Gastrocnemius medialis (tissue), 4 donors: Measurements from ENCODE around the gene C2orf76. TPM values are rescaled to one million over a fixed set of nuclear protein-coding genes. Genes with fewer than 3 reads are reported as not detected.

ENCODE experiments used
- ATAC-seq, 2 donors: fragments of 150-250 bp; one replicate each; pipeline ENCODE4 v1.9.1; 2016
- DNase-seq, 2 donors: peaks; one replicate each; pipeline ENCODE4 v3.0.0-alpha.2; 2019
- H3K27ac ChIP-seq, 4 donors: fragments of 200-600 bp; sonication (generic); 1 replicate in 1 of 4; 2 replicates in 3 of 4; pipeline ENCODE4 v1.5.1; 2016 to 2018; ENCODE audit warnings: mild to moderate bottlenecking in 2 of 4, moderate library complexity in 1 of 4
- H3K27me3 ChIP-seq, 3 donors: fragments of 200-600 bp; sonication (generic) in 2 of 3; 1 replicate in 1 of 3; 2 replicates in 2 of 3; pipeline versions ENCODE4 v1.5.1 to v1.6.0; 2016 to 2019; ENCODE audit warnings: mild to moderate bottlenecking in 1 of 3, moderate library complexity in 1 of 3
- H3K36me3 ChIP-seq, 2 donors: fragments of 200-600 bp; sonication (generic) in 1 of 2; one replicate each; pipeline ENCODE4 v1.5.1; 2017 to 2018
- H3K4me1 ChIP-seq, 2 donors: fragments of 200-600 bp; sonication (generic) in 1 of 2; one replicate each; pipeline ENCODE4 v1.5.1; 2016 to 2017; ENCODE audit warnings: mild to moderate bottlenecking in 2 of 2
- H3K4me3 ChIP-seq, 4 donors: fragments of 200-600 bp; sonication (generic) in 3 of 4; 1 replicate in 1 of 4; 2 replicates in 3 of 4; pipeline ENCODE4 v1.5.1; 2016 to 2019; ENCODE audit warnings: mild to moderate bottlenecking in 2 of 4
- H3K9me3 ChIP-seq, 3 donors: fragments of 200-600 bp; sonication (generic) in 2 of 3; 1 replicate in 1 of 3; 2 replicates in 2 of 3; pipeline ENCODE4 v1.5.1; 2016 to 2019
- CTCF ChIP-seq, 5 experiments: fragments of 450-650 bp in 3 of 5; fragments of 200-600 bp in 2 of 5; sonication (generic) in 2 of 5; IDR thresholded peaks in 4 of 5; conservative IDR thresholded peaks in 1 of 5; 1 replicate in 4 of 5; 2 replicates in 1 of 5; pipeline ENCODE4 v1.5.1; 2016 to 2019; ENCODE audit warnings: antibody characterized with exemption in 5 of 5, mild to moderate bottlenecking in 3 of 5, moderate library complexity in 3 of 5
- POLR2A ChIP-seq, 2 donors: fragments of 450-650 bp; IDR thresholded peaks; one replicate each; pipeline ENCODE4 v1.6.1; 2017; ENCODE audit warnings: antibody characterized with exemption in 2 of 2, mild to moderate bottlenecking in 2 of 2, moderate library complexity in 2 of 2
- in situ Hi-C, 4 donors: fragments of 200-750 bp; cut with MboI; loops; one replicate each; pipeline versions ENCODE4 v1.15.0 to v1.8.0; 2017; ENCODE audit warnings: low sequenced_read_pairs in 4 of 4
- intact Hi-C: fragments of 100-400 bp; cut with DNase I; formaldehyde crosslinking; loops from one replicate; pipeline ENCODE4 v1.15.1; 2023; ENCODE audit warnings: low total_unique reads
- total RNA-seq, 4 donors: library from RNA; depleted of rRNA; stranded (reverse); fragments of >200 nt; gene quantifications; one replicate each; pipeline versions ENCODE4 v1.1.0 to v1.2.3, GENCODE V29; 2016

Gene C2orf76
- total RNA-seq, 4 donors from 2014 or later = 0.61 to 5.9 (median 2.6) TPM; not detected in 1

DNA sequence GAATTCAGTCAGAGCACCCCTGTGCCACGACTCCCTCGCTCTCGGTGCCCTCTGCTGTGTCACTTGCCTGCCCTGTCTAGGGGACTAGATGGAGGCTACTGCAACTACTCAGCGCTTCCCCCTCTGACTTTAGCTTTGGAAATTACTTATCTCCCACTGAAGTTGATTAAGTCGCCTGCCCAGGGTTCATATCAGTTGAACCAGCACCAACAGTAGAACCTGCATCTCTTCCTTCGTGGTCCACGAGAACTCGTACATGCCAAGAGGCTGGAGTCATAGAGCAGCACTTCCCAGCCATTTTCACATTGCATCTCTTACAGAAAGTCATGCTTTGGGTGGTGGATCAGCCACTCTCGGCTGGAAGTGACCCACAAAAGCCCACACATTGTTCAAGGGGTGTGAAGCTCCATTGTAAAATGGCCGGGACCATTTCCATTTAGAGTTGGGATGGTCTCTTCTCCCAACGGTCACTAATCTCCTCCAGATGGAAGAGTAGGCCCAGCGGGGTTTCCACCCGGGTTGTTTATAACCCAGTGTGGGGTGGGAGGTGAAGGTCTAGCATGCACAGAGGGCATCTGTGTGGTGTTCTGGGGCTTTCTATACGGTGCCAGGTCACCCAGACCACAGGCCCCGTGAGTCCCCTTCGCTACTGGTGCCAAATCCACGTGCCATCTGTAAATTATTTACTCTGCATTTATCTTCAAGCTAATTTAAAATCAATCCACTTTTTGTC is 105.0 kb downstream of the C2orf76 start:
- H3K27ac ChIP-seq = no peak overlapping the region
- DNase-seq = no peak
- ATAC-seq = no peak
- in situ Hi-C loops (loop anchor here in 3 of 4 donors (10.0 kb wide), 1 partner anchor 47 kb away; no protein-coding TSS in a partner anchor), intact Hi-C loops (loop anchor here (2.0 kb wide), 1 partner anchor 53 kb away; no protein-coding TSS in a partner anchor)
- TF ChIP-seq POLR2A (IDR thresholded peaks at IDR 0.05) (no peak), CTCF (IDR thresholded peaks at IDR 0.05 in 4 of 5, conservative IDR thresholded peaks at IDR 0.05 in 1 of 5) (no peak)
- H3K9me3 ChIP-seq = no peaks in the 10 kb centered on the region
- H3K36me3 ChIP-seq = peaks cover 0 to 8% of the 10 kb centered on the region in 2 donors
- no peaks in the 10 kb centered on the region for H3K27me3 ChIP-seq
- H3K4me1 ChIP-seq = peaks cover 8% of the 10 kb centered on the region in 2 donors
- H3K4me3 ChIP-seq = no peak overlapping the region

GRCh38 chr2:119260646-119261492 is 105.8 kb downstream of the C2orf76 start:
- H3K4me1 ChIP-seq = peaks cover 8% of the 10 kb centered on the region in 2 donors
- ATAC-seq (no peak), DNase-seq (no peak)
- TF ChIP-seq POLR2A (IDR thresholded peaks at IDR 0.05) = no peak
- TF ChIP-seq CTCF (IDR thresholded peaks at IDR 0.05 in 4 of 5, conservative IDR thresholded peaks at IDR 0.05 in 1 of 5) = no peak
- intact Hi-C loops = loop anchor here (2.0 kb wide), 1 partner anchor 54 kb away; no protein-coding TSS in a partner anchor
- H3K27ac ChIP-seq = no peak overlapping the region
- H3K4me3 ChIP-seq = no peak overlapping the region
- no peaks in the 10 kb centered on the region for H3K9me3 ChIP-seq
- no peaks in the 10 kb centered on the region for H3K27me3 ChIP-seq
- H3K36me3 ChIP-seq = peaks cover 0 to 13% of the 10 kb centered on the region in 2 donors
- in situ Hi-C loops = loop anchor here in 3 of 4 donors (10.0 kb wide), 1 partner anchor 46 kb away; no protein-coding TSS in a partner anchor

DNA sequence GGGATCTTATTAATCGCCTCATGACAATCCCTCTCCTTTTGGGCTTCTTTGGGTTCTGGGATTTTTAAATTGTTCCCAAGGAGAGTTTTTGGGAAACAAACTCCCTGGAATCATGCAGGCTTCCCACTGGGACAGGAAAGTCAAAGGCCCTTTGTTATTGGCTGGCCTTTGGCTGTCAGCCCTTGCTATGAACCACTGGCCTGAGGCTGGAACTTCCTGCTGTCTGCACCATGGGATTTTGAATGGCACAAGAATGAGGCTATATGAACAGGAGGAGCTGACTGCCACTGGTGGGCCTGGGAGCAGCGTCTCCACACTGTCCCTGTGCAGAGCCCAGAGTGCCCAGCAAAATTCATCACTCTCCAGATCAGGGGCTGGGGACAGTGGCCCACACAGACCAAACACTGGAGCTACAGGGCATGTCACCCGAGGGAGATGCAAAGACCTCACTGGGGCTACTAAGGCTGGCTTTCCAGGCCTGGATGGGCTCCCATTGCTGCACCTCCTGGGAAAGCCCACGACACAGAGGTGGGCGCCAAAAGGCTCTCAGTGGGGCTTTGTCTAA is 107.3 kb downstream of the C2orf76 start:
- no peak overlapping the region for H3K27ac ChIP-seq
- H3K36me3 ChIP-seq = peaks cover 0 to 20% of the 10 kb centered on the region in 2 donors
- H3K4me1 ChIP-seq = peaks cover under 1 to 3% of the 10 kb centered on the region in 2 donors
- intact Hi-C loops (no loop called here), in situ Hi-C loops (no loop called here)
- TF ChIP-seq POLR2A (IDR thresholded peaks at IDR 0.05) (no peak), CTCF (IDR thresholded peaks at IDR 0.05 in 4 of 5, conservative IDR thresholded peaks at IDR 0.05 in 1 of 5) (no peak)
- H3K4me3 ChIP-seq = no peak overlapping the region
- DNase-seq = no peak
- no peaks in the 10 kb centered on the region for H3K27me3 ChIP-seq
- ATAC-seq = no peak
- H3K9me3 ChIP-seq = no peaks in the 10 kb centered on the region

DNA sequence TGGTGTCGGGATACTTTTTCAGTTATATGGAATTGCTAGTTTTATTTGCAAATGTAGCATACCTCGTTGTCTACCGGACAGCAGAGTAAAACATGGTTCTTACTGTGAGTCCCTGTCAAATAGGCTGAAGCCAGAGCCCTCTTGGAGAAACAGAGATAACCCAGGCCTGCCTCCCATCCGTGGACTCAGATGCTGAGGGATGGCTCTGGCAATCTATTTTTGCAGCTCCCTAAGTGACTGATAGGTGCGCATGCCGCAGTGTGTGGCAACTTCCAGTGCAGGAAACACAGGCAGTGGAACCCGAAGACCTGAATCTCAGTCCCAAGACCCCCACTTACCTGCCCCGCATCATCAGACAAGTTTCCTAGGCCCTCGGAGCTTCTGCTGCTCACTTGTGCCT is 109.4 kb downstream of the C2orf76 start:
- Histone ChIP-seq H3K27ac (no peak overlapping the region), H3K4me1 (peaks cover 9 to 10% of the 10 kb centered on the region in 2 donors), H3K27me3 (no peaks in the 10 kb centered on the region), H3K9me3 (no peaks in the 10 kb centered on the region), H3K36me3 (peaks cover 0 to 12% of the 10 kb centered on the region in 2 donors), H3K4me3 (no peak overlapping the region)
- in situ Hi-C loops = no loop called here
- ATAC-seq (no peak), DNase-seq (no peak)
- TF ChIP-seq POLR2A (IDR thresholded peaks at IDR 0.05) (no peak), CTCF (IDR thresholded peaks at IDR 0.05 in 4 of 5, conservative IDR thresholded peaks at IDR 0.05 in 1 of 5) (no peak)
- intact Hi-C loops = no loop called here
